Right lobe of liver (tissue), 6 donors: Measurements from ENCODE around the gene TESMIN. TPM values are rescaled to one million over a fixed set of nuclear protein-coding genes. Genes with fewer than 3 reads are reported as not detected.

ENCODE experiments used
- ATAC-seq, 4 donors: fragments of 200-7000 bp; cut with Tn5 transposase; one replicate each; pipeline ENCODE4 v1.9.1; 2020; ENCODE audit warnings: mild to moderate bottlenecking in 4 of 4, moderate library complexity in 4 of 4
- DNase-seq, 3 donors: peaks; one replicate each; pipeline ENCODE4 v3.0.0-alpha.2; 2020
- H3K27ac ChIP-seq, 3 donors: fragments of 200-600 bp; one replicate each; pipeline ENCODE4 v1.8.0; 2022
- H3K27me3 ChIP-seq, 2 donors: fragments of 200-600 bp; one replicate each; pipeline ENCODE4 v1.8.0; 2022
- H3K36me3 ChIP-seq, 4 donors: fragments of 200-600 bp; sonication (generic) in 1 of 4; one replicate each; pipeline versions ENCODE4 v1.5.1 to v1.8.0; 2017 to 2022; ENCODE audit warnings: control low read depth in 1 of 4
- H3K4me1 ChIP-seq, 4 donors: fragments of 200-600 bp; sonication (generic) in 1 of 4; one replicate each; pipeline versions ENCODE4 v1.5.1 to v1.8.0; 2017 to 2022; ENCODE audit warnings: control low read depth in 1 of 4
- H3K4me3 ChIP-seq, 3 donors: fragments of 200-600 bp; one replicate each; pipeline ENCODE4 v1.8.0; 2022
- H3K9me3 ChIP-seq, 4 donors: fragments of 200-600 bp; sonication (generic) in 1 of 4; one replicate each; pipeline versions ENCODE4 v1.5.1 to v1.8.0; 2017 to 2022; ENCODE audit warnings: control low read depth in 1 of 4
- POLR2A ChIP-seq: fragments of 450-650 bp; IDR thresholded peaks from one replicate; pipeline ENCODE4 v1.6.1; 2017; ENCODE audit warnings: antibody characterized with exemption, mild to moderate bottlenecking
- WGBS: methylation state at CpG from one replicate; pipeline ENCODE4 v1.1.6; 2018; ENCODE audit warnings: low coverage, low lambda C conversion rate; ENCODE audit not compliant: insufficient coverage; ENCODE audit errors: missing lambda C conversion rate; 5-methylcytosine and 5-hydroxymethylcytosine counted together
- intact Hi-C, 2 donors: fragments of 100-400 bp; cut with DNase I; formaldehyde crosslinking; loops; one replicate each; pipeline versions ENCODE4 v1.11.2 to v1.14.1; 2022
- total RNA-seq, 6 experiments: library from RNA; depleted of rRNA in 2 of 6; stranded (reverse); fragments of >200 nt in 2 of 6; fragmentation: NEBNext Ultra II Directional in 3 of 6; extraction: Animal tissue kit (Norgen Biotek cat#: 25700) in 3 of 6; gene quantifications; one replicate each; pipeline versions ENCODE4 v1.1.0 to v1.2.4, GENCODE V29; 2016 to 2023
- TF ChIP-seq, protein P1 (sequence below), 4 donors: fragments of 200-600 bp in 3 of 4; fragments of 450-650 bp in 1 of 4; IDR thresholded peaks; one replicate each; pipeline versions ENCODE4 v1.5.1 to v1.8.0; 2016 to 2022; ENCODE audit warnings: antibody characterized with exemption in 4 of 4, mild to moderate bottlenecking in 2 of 4
- donor health status: DM: no; HTN: yes; CAD: no.
- donor health status: DM: no; HTN: no; CAD: no.
- donor health status: DM: no; HTN: no; CAD: no.
- donor health status: DM: no; HTN: yes; CAD: no.
- donor health status: DM: no; HTN: yes; CAD: no.

TESMIN gene
- total RNA-seq, 6 experiments from 2014 or later, result 0.42 to 1.4 (median 0.80) TPM

DNA sequence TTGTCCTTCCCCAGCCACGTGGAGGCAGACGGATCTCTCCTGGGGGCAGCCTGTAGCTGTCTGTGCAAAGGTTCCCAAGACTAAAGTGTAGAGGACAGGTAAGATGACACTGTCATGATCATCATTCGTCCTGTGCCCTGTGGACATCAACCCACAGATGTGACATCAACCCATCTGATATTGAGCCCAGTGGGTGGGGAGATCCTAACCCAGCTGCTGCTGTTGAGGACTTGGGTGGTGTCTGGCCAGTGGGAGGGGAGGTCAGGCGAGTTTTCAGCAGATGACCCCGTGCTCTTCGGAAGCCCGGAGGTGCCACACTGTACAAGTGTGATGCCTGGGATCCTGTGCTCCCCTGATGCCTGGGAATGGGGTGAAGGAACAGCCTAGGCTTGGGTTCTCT, 68.2 kb downstream of the TESMIN start:
- peaks cover 0 to 10% (median 0%) of the 10 kb centered on the region in 4 donors for H3K4me1 ChIP-seq
- TF ChIP-seq POLR2A, result no peak
- TF ChIP-seq, protein P1, sequence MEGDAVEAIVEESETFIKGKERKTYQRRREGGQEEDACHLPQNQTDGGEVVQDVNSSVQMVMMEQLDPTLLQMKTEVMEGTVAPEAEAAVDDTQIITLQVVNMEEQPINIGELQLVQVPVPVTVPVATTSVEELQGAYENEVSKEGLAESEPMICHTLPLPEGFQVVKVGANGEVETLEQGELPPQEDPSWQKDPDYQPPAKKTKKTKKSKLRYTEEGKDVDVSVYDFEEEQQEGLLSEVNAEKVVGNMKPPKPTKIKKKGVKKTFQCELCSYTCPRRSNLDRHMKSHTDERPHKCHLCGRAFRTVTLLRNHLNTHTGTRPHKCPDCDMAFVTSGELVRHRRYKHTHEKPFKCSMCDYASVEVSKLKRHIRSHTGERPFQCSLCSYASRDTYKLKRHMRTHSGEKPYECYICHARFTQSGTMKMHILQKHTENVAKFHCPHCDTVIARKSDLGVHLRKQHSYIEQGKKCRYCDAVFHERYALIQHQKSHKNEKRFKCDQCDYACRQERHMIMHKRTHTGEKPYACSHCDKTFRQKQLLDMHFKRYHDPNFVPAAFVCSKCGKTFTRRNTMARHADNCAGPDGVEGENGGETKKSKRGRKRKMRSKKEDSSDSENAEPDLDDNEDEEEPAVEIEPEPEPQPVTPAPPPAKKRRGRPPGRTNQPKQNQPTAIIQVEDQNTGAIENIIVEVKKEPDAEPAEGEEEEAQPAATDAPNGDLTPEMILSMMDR (IDR thresholded peaks at IDR 0.05), result no peak
- H3K36me3 ChIP-seq, result no peaks in the 10 kb centered on the region
- DNase-seq, result no peak
- H3K9me3 ChIP-seq, result no peaks in the 10 kb centered on the region
- 43% methylated on average over 2 of the region's 7 CpGs for WGBS
- intact Hi-C loops, result no loop called here
- ATAC-seq, result peak in 1 of 4 donors; percentile 4
- H3K27ac ChIP-seq, result no peak overlapping the region
- no peak overlapping the region for H3K4me3 ChIP-seq
- peaks cover 0 to 15% of the 10 kb centered on the region in 2 donors for H3K27me3 ChIP-seq

DNA sequence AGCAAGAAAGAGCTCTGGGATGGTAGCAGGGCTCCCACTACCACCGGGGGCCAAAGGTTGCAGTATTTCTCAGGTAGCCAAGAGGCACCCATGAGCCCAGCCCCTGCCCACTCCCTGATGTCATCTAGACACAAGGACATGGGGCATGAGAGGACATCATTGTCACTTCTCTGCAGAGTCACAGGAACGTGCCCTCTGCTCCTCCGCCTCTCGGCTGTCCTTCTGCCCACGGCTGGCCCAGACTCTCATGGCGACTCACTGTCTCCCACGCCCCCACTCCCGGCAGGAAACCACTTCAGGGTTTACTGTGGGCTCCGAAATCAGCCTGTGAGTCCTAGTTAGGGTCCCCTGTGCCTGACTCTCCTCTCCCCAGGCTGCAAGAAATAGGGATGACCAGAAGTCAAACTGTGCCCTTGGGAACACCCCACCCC, 68.8 kb downstream of the TESMIN start:
- WGBS, result 0% methylated on average over 1 of the region's 9 CpGs
- H3K27me3 ChIP-seq, result peaks cover 0 to 15% of the 10 kb centered on the region in 2 donors
- ATAC-seq, result no peak

DNA sequence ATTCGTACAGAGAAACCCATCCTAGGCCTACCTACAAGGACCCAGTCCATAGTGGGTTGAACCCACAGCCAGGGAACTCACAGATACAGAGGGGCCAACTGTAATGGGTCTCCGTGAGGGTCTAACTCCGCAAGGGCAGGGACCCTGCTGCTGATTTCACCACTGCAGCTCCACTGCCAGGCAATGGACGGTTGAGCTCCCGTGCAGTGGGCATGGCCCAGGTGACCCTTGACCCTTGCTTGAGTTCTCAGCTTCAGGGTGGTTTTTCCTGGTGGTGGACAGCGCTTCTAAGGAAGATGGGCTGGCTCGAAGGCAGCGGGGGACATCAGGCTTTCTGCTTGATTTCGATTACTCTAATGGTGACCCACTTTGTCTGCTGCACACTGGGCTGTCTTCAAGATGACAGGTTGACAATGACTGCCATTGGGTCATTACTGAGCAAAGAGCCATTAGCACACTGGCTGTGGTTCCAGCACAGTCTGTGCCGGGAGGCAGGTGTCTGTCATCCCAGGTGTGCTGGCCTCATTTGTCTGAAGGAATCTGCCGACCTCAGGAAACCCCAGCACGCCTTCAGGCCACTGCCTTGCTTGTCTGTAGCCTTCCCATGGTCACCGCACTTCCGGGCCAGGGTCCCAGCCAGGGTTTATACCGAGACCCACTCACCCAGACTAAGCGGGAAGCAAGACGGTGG, 70.6 kb downstream of the TESMIN start:
- no peak for DNase-seq
- Histone ChIP-seq H3K27ac (no peak overlapping the region), H3K9me3 (no peaks in the 10 kb centered on the region), H3K27me3 (peaks cover 0 to 15% of the 10 kb centered on the region in 2 donors), H3K4me1 (peaks cover 0 to 10% (median 0%) of the 10 kb centered on the region in 4 donors), H3K36me3 (no peaks in the 10 kb centered on the region), H3K4me3 (no peak overlapping the region)
- 53% methylated on average over 4 of the region's 17 CpGs for WGBS
- ATAC-seq, result no peak
- intact Hi-C loops, result no loop called here
- no peak for TF ChIP-seq POLR2A
- TF ChIP-seq, protein P1 (IDR thresholded peaks at IDR 0.05), result no peak

More for the DNA sequence above, 68.8 kb downstream of the TESMIN start:
- no peaks in the 10 kb centered on the region for H3K9me3 ChIP-seq
- H3K36me3 ChIP-seq, result no peaks in the 10 kb centered on the region
- TF ChIP-seq, protein P1 (IDR thresholded peaks at IDR 0.05), result no peak
- H3K4me3 ChIP-seq, result no peak overlapping the region
- intact Hi-C loops, result no loop called here
- H3K4me1 ChIP-seq, result peaks cover 0 to 10% (median 0%) of the 10 kb centered on the region in 4 donors
- peak in 1 of 3 donors; percentile 22 for DNase-seq
- no peak overlapping the region for H3K27ac ChIP-seq

DNA sequence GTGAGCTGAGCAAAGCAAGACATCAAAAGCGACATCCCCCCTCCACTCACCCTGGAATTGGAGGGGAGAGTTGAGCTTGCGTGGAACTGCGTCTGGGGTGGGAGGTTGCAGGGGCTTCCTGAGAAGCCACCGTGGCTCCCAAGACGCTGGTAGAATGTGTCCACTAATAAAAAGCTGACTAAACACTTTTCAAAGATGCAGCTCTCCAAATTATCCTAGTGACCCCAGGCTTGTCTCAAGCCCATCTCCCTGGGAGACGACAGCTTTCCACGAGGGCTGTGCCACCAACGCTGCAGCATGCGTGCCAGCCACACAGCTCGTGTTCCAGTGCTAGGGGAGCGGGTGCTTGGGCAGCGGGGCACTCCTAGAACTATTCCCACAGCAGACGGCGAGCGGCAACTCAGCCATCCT, 73.3 kb downstream of the TESMIN start:
- intact Hi-C loops, result no loop called here
- no peak overlapping the region for H3K27ac ChIP-seq
- no peaks in the 10 kb centered on the region for H3K4me1 ChIP-seq
- no peaks in the 10 kb centered on the region for H3K27me3 ChIP-seq
- no peak overlapping the region for H3K4me3 ChIP-seq
- WGBS, result 40% methylated on average over 1 of the region's 15 CpGs
- H3K36me3 ChIP-seq, result no peaks in the 10 kb centered on the region
- no peaks in the 10 kb centered on the region for H3K9me3 ChIP-seq
- ATAC-seq (no peak), DNase-seq (no peak)
- TF ChIP-seq, protein P1 (IDR thresholded peaks at IDR 0.05), result no peak
- no peak for TF ChIP-seq POLR2A
